ENCODE results near the gene NRG4. TPM values are rescaled to one million over a fixed set of nuclear protein-coding genes. Genes with fewer than 3 reads are reported as not detected.

NRG4 gene
- total RNA-seq, 1 experiment from 2014 or later = 0.55 TPM

- no peak for TF ChIP-seq AFF4 (CRISPR knock-in tag; IDR thresholded peaks at IDR 0.05; ENCODE audit: borderline replicate concordance)
- no peak for TF ChIP-seq ATF6 (CRISPR knock-in tag; IDR thresholded peaks at IDR 0.05)
Measured at GRCh38 chr15:75952525-75952924, 59.7 kb downstream of the NRG4 start (continued).

GRCh38 chr15:75948761-75949296, 63.4 kb downstream of the NRG4 start:
- TF ChIP-seq GRHL2 (CRISPR knock-in tag; IDR thresholded peaks at IDR 0.05; ENCODE audit: insufficient replicate concordance, severe bottlenecking) = no peak
- TF ChIP-seq TP53 (CRISPR knock-in tag; IDR thresholded peaks at IDR 0.05) = no peak
- no peak for TF ChIP-seq ZSCAN18 (CRISPR knock-in tag; IDR thresholded peaks at IDR 0.05)
- no peak for TF ChIP-seq ATF2 (CRISPR knock-in tag; IDR thresholded peaks at IDR 0.05; ENCODE audit: borderline replicate concordance, low read depth)
- Mint-ChIP-seq H3K4me1 (no peaks in the 10 kb centered on the region), H3K27me3 (ENCODE audit: low read depth) (no peaks in the 10 kb centered on the region), H3K4me3 (no peak overlapping the region), H3K36me3 (no peaks in the 10 kb centered on the region), H3K27ac (no peak overlapping the region), H3K9me3 (peaks cover 8% of the 10 kb centered on the region)
- ChIA-PET CTCF (interaction anchor here (1.3 to 1.6 kb wide), 2 partner anchors 16 to 110 kb away, joined by 3 to 4 read pairs; no protein-coding TSS in a partner anchor), POLR2A (no interaction called here)
- ATAC-seq (no peak), DNase-seq (ENCODE audit: low spot score) (no peak)

GRCh38 chr15:75947092-75947491, 65.1 kb downstream of the NRG4 start:
- ChIA-PET POLR2A (no interaction called here), CTCF (interaction anchor here (2.2 kb wide), 1 partner anchor 18 kb away, joined by 7 read pairs; no protein-coding TSS in a partner anchor)
- Mint-ChIP-seq H3K27me3 (ENCODE audit: low read depth) (no peaks in the 10 kb centered on the region), H3K36me3 (no peaks in the 10 kb centered on the region), H3K9me3 (peaks cover 8% of the 10 kb centered on the region), H3K4me3 (no peak overlapping the region), H3K4me1 (no peaks in the 10 kb centered on the region), H3K27ac (no peak overlapping the region)
- DNase-seq (ENCODE audit: low spot score) (no peak), ATAC-seq (no peak)
- TF ChIP-seq EMX1 (CRISPR knock-in tag; IDR thresholded peaks at IDR 0.05) = no peak

- Mint-ChIP-seq H3K27ac (no peak overlapping the region), H3K4me1 (no peaks in the 10 kb centered on the region), H3K36me3 (peaks cover 2% of the 10 kb centered on the region), H3K4me3 (no peak overlapping the region), H3K9me3 (peaks cover 14% of the 10 kb centered on the region), H3K27me3 (ENCODE audit: low read depth) (no peaks in the 10 kb centered on the region; the same call in 1 of the 2 replicates)
- no peak for DNase-seq (ENCODE audit: low spot score)
- TF ChIP-seq TCF7 (CRISPR knock-in tag; IDR thresholded peaks at IDR 0.05; ENCODE audit: low read depth) = no peak
- no peak for TF ChIP-seq ETV6 (CRISPR knock-in tag; IDR thresholded peaks at IDR 0.05)
- no peak for TF ChIP-seq IRF2 (CRISPR knock-in tag; IDR thresholded peaks at IDR 0.05; ENCODE audit: borderline replicate concordance, low read depth)
- TF ChIP-seq FOXK1 (CRISPR knock-in tag; IDR thresholded peaks at IDR 0.05) = no peak
- CTCF ChIA-PET = interaction anchor here (2.2 kb wide), 1 partner anchor 17 kb away, joined by 7 read pairs; no protein-coding TSS in a partner anchor
- no peak for ATAC-seq
- POLR2A ChIA-PET = no interaction called here
Measured at GRCh38 chr15:75945953-75946352, 66.3 kb downstream of the NRG4 start.
